Stimulated activated CD8-positive, alpha-beta memory T cell treated with anti-CD3 and anti-CD28 coated beads, Interleukin-4, amount 100 ng/mL, for 24 hours (primary cell): Measurements from ENCODE around the gene HOXB3.
A peak's percentile ranks its signal among the peaks of the same experiment; 100 is the strongest.

Source experiments
- DNase-seq: peaks from one replicate; pipeline ENCODE4 v3.0.0-alpha.2; 2020; ENCODE audit warnings: low read depth

The HOXB3 gene

GRCh38 chr17:48625495-48626244 lies 35.6 kb upstream of the HOXB3 start:
- DNase-seq = no peak

GRCh38 chr17:48624544-48625494 lies 34.8 kb upstream of the HOXB3 start:
- DNase-seq = no peak

- DNase-seq = no peak
Observed at GRCh38 chr17:48624118-48624517, 34.1 kb upstream of the HOXB3 start.

GRCh38 chr17:48623583-48623982 lies 33.5 kb upstream of the HOXB3 start:
- DNase-seq = no peak

- DNase-seq = no peak
Observed at GRCh38 chr17:48622857-48623256, 32.8 kb upstream of the HOXB3 start.

GRCh38 chr17:48621410-48622392 lies 31.7 kb upstream of the HOXB3 start:
- DNase-seq = no peak

- no peak for DNase-seq
Observed at GRCh38 chr17:48620461-48621139, 30.6 kb upstream of the HOXB3 start.

- DNase-seq = no peak
Observed at GRCh38 chr17:48619826-48620449, 29.9 kb upstream of the HOXB3 start.

- DNase-seq = peak; percentile 67
Observed at GRCh38 chr17:48618256-48618896, 28.3 kb upstream of the HOXB3 start.

GRCh38 chr17:48617471-48618255 lies 27.6 kb upstream of the HOXB3 start:
- no peak for DNase-seq

GRCh38 chr17:48616717-48617470 lies 26.9 kb upstream of the HOXB3 start:
- DNase-seq = no peak

- DNase-seq = no peak
Observed at GRCh38 chr17:48615963-48616716, 26.1 kb upstream of the HOXB3 start.

- no peak for DNase-seq
Observed at GRCh38 chr17:48615047-48615962, 25.3 kb upstream of the HOXB3 start, which contains the start of gene HOXB8. Gene HOXB8 (minus strand): TSS chr17:48615292. CDS start chr17:48614704, 588 bp downstream.

GRCh38 chr17:48613862-48614694 lies 24.0 kb upstream of the HOXB3 start:
- DNase-seq = no peak

- DNase-seq = no peak
Observed at GRCh38 chr17:48612854-48613691, 23.0 kb upstream of the HOXB3 start.
